ENCODE results near the gene RPS14.

The RPS14 gene

GRCh38 chr5:150481972-150482406 lies 32.5 kb upstream of the RPS14 start:
- no peak for TF ChIP-seq POLR2AphosphoS5 (IDR thresholded peaks at IDR 0.05; ENCODE audit: low read depth, low read length)
- no peak for TF ChIP-seq REST (IDR thresholded peaks at IDR 0.05; ENCODE audit: insufficient read depth in 1 of 2, low read depth in 2 of 2, low read length in 2 of 2)
- no peak for TF ChIP-seq FOXP2 (optimal IDR thresholded peaks at IDR 0.05; ENCODE audit: borderline replicate concordance, extremely low read depth, extremely low read length, insufficient read depth)
- no peak for TF ChIP-seq SIN3A (IDR thresholded peaks at IDR 0.05; ENCODE audit: borderline replicate concordance, insufficient read depth, low read length)
- TF ChIP-seq TAF1 (IDR thresholded peaks at IDR 0.05; ENCODE audit: borderline replicate concordance, insufficient read depth, low read length): no peak

- no peak for TF ChIP-seq POLR2AphosphoS5 (IDR thresholded peaks at IDR 0.05; ENCODE audit: low read depth, low read length)
These were observed 32.1 kb upstream of the RPS14 start for GRCh38 chr5:150481708-150481965.

GRCh38 chr5:150479416-150479815 lies 29.9 kb upstream of the RPS14 start:
- TF ChIP-seq FOXP2 (optimal IDR thresholded peaks at IDR 0.05; ENCODE audit: borderline replicate concordance, extremely low read depth, extremely low read length, insufficient read depth): no peak
- no peak for TF ChIP-seq SIN3A (IDR thresholded peaks at IDR 0.05; ENCODE audit: borderline replicate concordance, insufficient read depth, low read length)
- TF ChIP-seq REST (IDR thresholded peaks at IDR 0.05; ENCODE audit: insufficient read depth in 1 of 2, low read depth in 2 of 2, low read length in 2 of 2): no peak
- TF ChIP-seq POLR2AphosphoS5 (IDR thresholded peaks at IDR 0.05; ENCODE audit: low read depth, low read length): no peak
- TF ChIP-seq TAF1 (IDR thresholded peaks at IDR 0.05; ENCODE audit: borderline replicate concordance, insufficient read depth, low read length): no peak

- TF ChIP-seq SIN3A (IDR thresholded peaks at IDR 0.05; ENCODE audit: borderline replicate concordance, insufficient read depth, low read length) (no peak), TAF1 (IDR thresholded peaks at IDR 0.05; ENCODE audit: borderline replicate concordance, insufficient read depth, low read length) (no peak), REST (IDR thresholded peaks at IDR 0.05; ENCODE audit: insufficient read depth in 1 of 2, low read depth in 2 of 2, low read length in 2 of 2) (no peak), FOXP2 (optimal IDR thresholded peaks at IDR 0.05; ENCODE audit: borderline replicate concordance, extremely low read depth, extremely low read length, insufficient read depth) (no peak), POLR2AphosphoS5 (IDR thresholded peaks at IDR 0.05; ENCODE audit: low read depth, low read length) (no peak)
These were observed 24.3 kb upstream of the RPS14 start for GRCh38 chr5:150473673-150474358.

GRCh38 chr5:150469718-150470469 lies 20.4 kb upstream of the RPS14 start:
- TF ChIP-seq TAF1 (IDR thresholded peaks at IDR 0.05; ENCODE audit: borderline replicate concordance, insufficient read depth, low read length): no peak
- TF ChIP-seq SIN3A (IDR thresholded peaks at IDR 0.05; ENCODE audit: borderline replicate concordance, insufficient read depth, low read length): no peak
- no peak for TF ChIP-seq FOXP2 (optimal IDR thresholded peaks at IDR 0.05; ENCODE audit: borderline replicate concordance, extremely low read depth, extremely low read length, insufficient read depth)
- TF ChIP-seq POLR2AphosphoS5 (IDR thresholded peaks at IDR 0.05; ENCODE audit: low read depth, low read length): no peak
- peak; percentile 66 to 82 for TF ChIP-seq REST (IDR thresholded peaks at IDR 0.05; ENCODE audit: insufficient read depth in 1 of 2, low read depth in 2 of 2, low read length in 2 of 2)
